ENCODE results near the gene CARD14.
A peak's percentile ranks its signal among the peaks of the same experiment; 100 is the strongest.
"Not testable (repeated sequence)": the region's sequence is repeated elsewhere in the genome, so short reads cannot be mapped to it uniquely, and the experiment has no call there.

CARD14 gene

GRCh38 chr17:80253631-80254395 lies 84.0 kb downstream of the CARD14 start:
- no peak for TF ChIP-seq CTCF (IDR thresholded peaks at IDR 0.05; ENCODE audit: low read depth, low read length)
- no peak for DNase-seq (ENCODE audit: extremely low read depth, low read depth)

- no peak; the same call in 1 of the 2 replicates for TF ChIP-seq CTCF (IDR thresholded peaks at IDR 0.05; ENCODE audit: low read depth, low read length)
- peak; percentile 88 for DNase-seq (ENCODE audit: extremely low read depth, low read depth)
Observed at GRCh38 chr17:80254396-80255251, 84.8 kb downstream of the CARD14 start.

GRCh38 chr17:80256034-80256350 lies 86.2 kb downstream of the CARD14 start:
- no peak for TF ChIP-seq CTCF (IDR thresholded peaks at IDR 0.05; ENCODE audit: low read depth, low read length)
- no peak for DNase-seq (ENCODE audit: extremely low read depth, low read depth)

- TF ChIP-seq CTCF (IDR thresholded peaks at IDR 0.05; ENCODE audit: low read depth, low read length), result no peak
- DNase-seq (ENCODE audit: extremely low read depth, low read depth), result no peak
Observed at GRCh38 chr17:80257716-80258213, 87.9 kb downstream of the CARD14 start.

- not testable (repeated sequence) for DNase-seq (ENCODE audit: extremely low read depth, low read depth)
Observed at GRCh38 chr17:80258296-80258695, 88.5 kb downstream of the CARD14 start.

Data from AG09319 (cell line).